ENCODE results near the gene CHAF1B. TPM values are rescaled to one million over a fixed set of nuclear protein-coding genes. Genes with fewer than 3 reads are reported as not detected.

Gene CHAF1B
- total and polyA plus RNA-seq, 2 experiments from 2014 or later, result 1.1 to 1.9 TPM

DNA sequence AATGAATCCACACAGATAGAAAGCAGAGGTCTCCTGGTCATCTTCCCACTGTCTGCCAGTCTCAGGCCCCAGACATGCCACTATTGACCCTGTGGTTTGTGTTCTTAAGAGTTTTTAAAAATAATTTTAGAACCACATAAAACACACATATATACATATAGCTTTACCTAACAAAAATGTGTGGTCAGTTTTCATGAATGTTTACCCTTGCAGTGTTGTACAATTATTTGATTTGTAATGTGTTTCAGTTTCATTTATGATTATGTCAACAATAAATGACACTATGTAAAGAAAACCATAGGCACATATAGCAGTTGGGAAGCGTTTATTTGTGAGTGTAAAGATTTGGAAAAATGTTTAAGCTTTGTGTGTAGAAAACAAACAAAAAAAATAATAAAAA is 17.1 kb downstream of the CHAF1B start:
- no peak overlapping the region for H3K4me2 ChIP-seq
- no peaks in the 10 kb centered on the region for H3K9me3 ChIP-seq (ENCODE audit: low read depth)
- H3K27me3 ChIP-seq, result no peaks in the 10 kb centered on the region
- DNase-seq (ENCODE audit: low spot score), result no peak
- H3K4me1 ChIP-seq (ENCODE audit: insufficient read depth), result no peaks in the 10 kb centered on the region
- 80% methylated on average over 1 of the region's 1 CpG for WGBS (ENCODE audit: low lambda C conversion rate, missing lambda C conversion rate)
- no peak overlapping the region for H3K27ac ChIP-seq
- TF ChIP-seq EZH2phosphoT487 (IDR thresholded peaks at IDR 0.05; ENCODE audit: low read depth, severe bottlenecking, unreplicated experiment) (no peak), EZH2 (IDR thresholded peaks at IDR 0.05; ENCODE audit: borderline replicate concordance) (no peak)
- TF ChIP-seq, protein P1, sequence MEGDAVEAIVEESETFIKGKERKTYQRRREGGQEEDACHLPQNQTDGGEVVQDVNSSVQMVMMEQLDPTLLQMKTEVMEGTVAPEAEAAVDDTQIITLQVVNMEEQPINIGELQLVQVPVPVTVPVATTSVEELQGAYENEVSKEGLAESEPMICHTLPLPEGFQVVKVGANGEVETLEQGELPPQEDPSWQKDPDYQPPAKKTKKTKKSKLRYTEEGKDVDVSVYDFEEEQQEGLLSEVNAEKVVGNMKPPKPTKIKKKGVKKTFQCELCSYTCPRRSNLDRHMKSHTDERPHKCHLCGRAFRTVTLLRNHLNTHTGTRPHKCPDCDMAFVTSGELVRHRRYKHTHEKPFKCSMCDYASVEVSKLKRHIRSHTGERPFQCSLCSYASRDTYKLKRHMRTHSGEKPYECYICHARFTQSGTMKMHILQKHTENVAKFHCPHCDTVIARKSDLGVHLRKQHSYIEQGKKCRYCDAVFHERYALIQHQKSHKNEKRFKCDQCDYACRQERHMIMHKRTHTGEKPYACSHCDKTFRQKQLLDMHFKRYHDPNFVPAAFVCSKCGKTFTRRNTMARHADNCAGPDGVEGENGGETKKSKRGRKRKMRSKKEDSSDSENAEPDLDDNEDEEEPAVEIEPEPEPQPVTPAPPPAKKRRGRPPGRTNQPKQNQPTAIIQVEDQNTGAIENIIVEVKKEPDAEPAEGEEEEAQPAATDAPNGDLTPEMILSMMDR (IDR thresholded peaks at IDR 0.05; ENCODE audit: poor library complexity), result no peak
- no peaks in the 10 kb centered on the region for H4K20me1 ChIP-seq (ENCODE audit: insufficient read depth, poor library complexity, severe bottlenecking)
- H3K79me2 ChIP-seq, result no peaks in the 10 kb centered on the region
- H3K36me3 ChIP-seq (replicated peaks; ENCODE audit: insufficient read depth, low read depth), result no peaks in the 10 kb centered on the region
- no peaks in the 10 kb centered on the region for H3K9me2 ChIP-seq (replicated peaks; ENCODE audit: insufficient read depth)
- no peak overlapping the region for H2AFZ ChIP-seq
- no peak overlapping the region for H3K4me3 ChIP-seq

DNA sequence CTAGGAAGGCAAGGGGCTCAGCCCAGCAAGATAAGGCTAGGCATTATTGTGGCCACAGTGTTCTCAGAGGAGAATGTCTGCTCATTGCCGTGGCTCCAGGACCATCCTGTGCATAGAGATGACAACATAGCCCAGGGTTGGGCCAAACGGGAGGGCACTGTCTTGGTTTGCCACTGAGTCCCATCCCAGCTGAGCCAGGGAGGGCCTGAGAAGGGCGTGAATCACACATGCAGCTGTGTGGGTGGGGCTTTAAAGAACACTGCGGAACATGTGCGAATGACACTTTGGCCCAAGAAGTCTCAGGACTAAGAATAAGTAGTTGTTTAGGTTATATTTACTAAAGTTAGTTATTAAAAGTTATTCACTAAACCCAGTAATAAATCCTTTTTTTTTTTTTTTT is 18.5 kb downstream of the CHAF1B start:
- no peak overlapping the region for H3K4me2 ChIP-seq
- 91% methylated on average over 5 of the region's 5 CpGs for WGBS (ENCODE audit: low lambda C conversion rate, missing lambda C conversion rate)
- H3K27me3 ChIP-seq, result no peaks in the 10 kb centered on the region
- H3K36me3 ChIP-seq (replicated peaks; ENCODE audit: insufficient read depth, low read depth), result no peaks in the 10 kb centered on the region
- H3K27ac ChIP-seq, result no peak overlapping the region
- no peaks in the 10 kb centered on the region for H3K9me2 ChIP-seq (replicated peaks; ENCODE audit: insufficient read depth)
- no peaks in the 10 kb centered on the region for H3K79me2 ChIP-seq
- no peaks in the 10 kb centered on the region for H4K20me1 ChIP-seq (ENCODE audit: insufficient read depth, poor library complexity, severe bottlenecking)
- H3K4me1 ChIP-seq (ENCODE audit: insufficient read depth), result no peaks in the 10 kb centered on the region
- H3K4me3 ChIP-seq, result no peak overlapping the region
- TF ChIP-seq EZH2phosphoT487 (IDR thresholded peaks at IDR 0.05; ENCODE audit: low read depth, severe bottlenecking, unreplicated experiment), result no peak
- TF ChIP-seq, protein P1 (IDR thresholded peaks at IDR 0.05; ENCODE audit: poor library complexity), result no peak
- TF ChIP-seq EZH2 (IDR thresholded peaks at IDR 0.05; ENCODE audit: borderline replicate concordance), result no peak
- H2AFZ ChIP-seq, result no peak overlapping the region
- no peaks in the 10 kb centered on the region for H3K9me3 ChIP-seq (ENCODE audit: low read depth)
- DNase-seq (ENCODE audit: low spot score), result no peak

DNA sequence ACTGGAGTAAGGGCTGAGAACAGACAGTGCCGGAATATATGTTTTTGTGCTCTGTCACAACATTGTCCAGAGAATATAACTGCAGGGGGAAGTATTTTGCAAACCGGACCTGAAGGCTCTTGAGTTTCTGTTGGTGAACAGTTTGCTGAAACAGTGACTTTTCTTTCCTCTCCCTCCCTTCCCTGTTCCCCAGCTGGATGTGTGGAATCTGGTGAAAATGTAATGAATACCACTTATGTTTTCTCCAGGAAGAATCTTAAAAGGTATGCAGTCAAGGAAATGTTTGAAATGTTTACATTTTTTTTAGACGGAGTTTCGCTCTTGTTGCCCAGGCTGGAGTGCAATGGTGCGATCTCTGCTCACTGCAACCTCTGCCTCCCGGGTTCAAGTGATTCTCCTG is 23.4 kb downstream of the CHAF1B start:
- H3K9me2 ChIP-seq (replicated peaks; ENCODE audit: insufficient read depth), result no peaks in the 10 kb centered on the region
- no peak overlapping the region for H2AFZ ChIP-seq
- H3K4me2 ChIP-seq, result no peak overlapping the region
- no peak for DNase-seq (ENCODE audit: low spot score)
- H3K4me3 ChIP-seq, result no peak overlapping the region
- no peaks in the 10 kb centered on the region for H3K79me2 ChIP-seq
- H3K27ac ChIP-seq, result no peak overlapping the region
- no peaks in the 10 kb centered on the region for H3K36me3 ChIP-seq (replicated peaks; ENCODE audit: insufficient read depth, low read depth)
- TF ChIP-seq EZH2 (IDR thresholded peaks at IDR 0.05; ENCODE audit: borderline replicate concordance) (no peak), EZH2phosphoT487 (IDR thresholded peaks at IDR 0.05; ENCODE audit: low read depth, severe bottlenecking, unreplicated experiment) (no peak)
- TF ChIP-seq, protein P1 (IDR thresholded peaks at IDR 0.05; ENCODE audit: poor library complexity), result no peak
- H4K20me1 ChIP-seq (ENCODE audit: insufficient read depth, poor library complexity, severe bottlenecking), result no peaks in the 10 kb centered on the region
- H3K4me1 ChIP-seq (ENCODE audit: insufficient read depth), result no peaks in the 10 kb centered on the region
- no peaks in the 10 kb centered on the region for H3K27me3 ChIP-seq
- no peaks in the 10 kb centered on the region for H3K9me3 ChIP-seq (ENCODE audit: low read depth)
- 86% methylated on average over 6 of the region's 6 CpGs for WGBS (ENCODE audit: low lambda C conversion rate, missing lambda C conversion rate)

DNA sequence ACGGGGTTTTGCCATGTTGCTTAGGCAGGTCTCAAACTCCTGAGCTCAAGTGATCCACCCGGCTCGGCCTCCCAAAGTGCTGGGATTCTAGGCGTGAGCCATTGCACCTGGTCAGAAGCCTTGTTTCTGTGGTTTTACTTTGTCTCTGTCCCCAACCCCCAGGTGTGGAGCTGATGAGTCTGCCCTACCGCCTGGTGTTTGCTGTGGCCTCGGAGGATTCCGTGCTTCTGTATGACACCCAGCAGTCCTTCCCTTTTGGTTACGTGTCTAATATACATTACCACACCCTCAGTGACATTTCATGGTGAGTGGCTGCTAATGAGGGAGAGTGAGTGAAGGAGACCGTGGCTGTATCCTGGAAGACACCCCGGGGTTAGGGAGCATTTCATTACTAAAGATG is 26.1 kb downstream of the CHAF1B start:
- no peak for TF ChIP-seq EZH2phosphoT487 (IDR thresholded peaks at IDR 0.05; ENCODE audit: low read depth, severe bottlenecking, unreplicated experiment)
- TF ChIP-seq EZH2 (IDR thresholded peaks at IDR 0.05; ENCODE audit: borderline replicate concordance), result no peak
- TF ChIP-seq, protein P1 (IDR thresholded peaks at IDR 0.05; ENCODE audit: poor library complexity), result no peak
- H3K9me3 ChIP-seq (ENCODE audit: low read depth), result no peaks in the 10 kb centered on the region
- H3K27me3 ChIP-seq, result no peaks in the 10 kb centered on the region
- H3K9me2 ChIP-seq (replicated peaks; ENCODE audit: insufficient read depth), result no peaks in the 10 kb centered on the region
- 99% methylated on average over 10 of the region's 10 CpGs for WGBS (ENCODE audit: low lambda C conversion rate, missing lambda C conversion rate)
- no peaks in the 10 kb centered on the region for H4K20me1 ChIP-seq (ENCODE audit: insufficient read depth, poor library complexity, severe bottlenecking)
- H3K4me3 ChIP-seq, result no peak overlapping the region
- no peak overlapping the region for H3K27ac ChIP-seq
- no peaks in the 10 kb centered on the region for H3K79me2 ChIP-seq
- DNase-seq (ENCODE audit: low spot score), result no peak
- H3K4me1 ChIP-seq (ENCODE audit: insufficient read depth), result no peaks in the 10 kb centered on the region
- H2AFZ ChIP-seq, result no peak overlapping the region
- no peak overlapping the region for H3K4me2 ChIP-seq
- no peaks in the 10 kb centered on the region for H3K36me3 ChIP-seq (replicated peaks; ENCODE audit: insufficient read depth, low read depth)
